Measurements from ENCODE around the gene SLC24A3.

The SLC24A3 gene

DNA sequence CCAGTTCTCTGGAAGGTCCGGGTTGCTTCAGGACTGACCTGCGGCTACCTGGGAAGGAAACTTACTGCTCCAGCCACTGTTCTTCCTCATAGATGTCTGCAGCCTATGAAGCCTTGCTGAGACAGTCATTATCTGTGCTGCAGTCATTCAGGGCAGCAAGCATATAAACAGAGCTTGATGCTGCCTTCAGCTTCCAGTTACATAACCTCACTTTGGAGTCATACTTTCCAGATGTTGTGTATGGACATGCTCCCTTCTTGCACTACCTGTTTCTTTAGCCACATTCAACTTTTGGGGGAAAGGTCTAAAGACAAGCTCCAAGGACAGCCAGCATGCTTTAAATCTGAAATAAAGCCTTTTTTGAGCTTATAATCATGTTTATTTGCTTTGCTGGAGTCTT is 98.1 kb downstream of the SLC24A3 start:
- DNase-seq, result no peak

DNA sequence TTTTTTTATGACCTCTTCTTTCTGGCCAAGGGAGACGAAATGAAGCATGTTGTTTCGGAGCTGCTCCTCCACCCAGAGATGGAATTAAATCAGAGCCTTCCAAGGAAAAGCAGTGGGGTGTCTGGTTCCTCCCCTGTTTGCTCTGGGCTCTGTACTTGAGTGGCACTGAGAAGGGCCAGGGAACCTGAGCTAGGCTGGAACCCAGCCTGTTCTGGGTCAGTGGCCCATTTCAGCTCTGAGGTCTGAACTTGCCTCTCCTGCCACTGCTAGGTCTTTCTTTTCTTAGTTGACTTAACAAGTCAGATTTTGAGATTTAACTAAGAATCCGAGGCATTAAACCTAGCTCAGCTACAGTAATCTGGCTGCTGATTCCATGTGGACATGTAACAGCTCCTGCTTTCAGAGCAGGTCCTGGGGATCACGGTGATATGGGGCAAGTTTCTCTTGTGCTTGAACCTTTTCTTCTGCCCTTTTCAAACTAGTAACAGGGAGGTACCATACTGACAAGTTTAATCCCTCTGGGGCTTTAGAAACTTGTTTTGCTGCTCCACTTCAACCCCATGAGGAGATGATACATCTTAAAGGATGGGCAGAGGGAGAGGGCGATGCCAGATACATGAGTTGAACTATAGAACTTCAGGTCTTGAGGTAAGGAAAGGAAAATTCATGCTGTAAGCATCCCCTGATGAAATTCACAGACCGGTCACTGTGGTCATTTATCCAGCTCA is 101.1 kb downstream of the SLC24A3 start:
- no peak for DNase-seq

DNA sequence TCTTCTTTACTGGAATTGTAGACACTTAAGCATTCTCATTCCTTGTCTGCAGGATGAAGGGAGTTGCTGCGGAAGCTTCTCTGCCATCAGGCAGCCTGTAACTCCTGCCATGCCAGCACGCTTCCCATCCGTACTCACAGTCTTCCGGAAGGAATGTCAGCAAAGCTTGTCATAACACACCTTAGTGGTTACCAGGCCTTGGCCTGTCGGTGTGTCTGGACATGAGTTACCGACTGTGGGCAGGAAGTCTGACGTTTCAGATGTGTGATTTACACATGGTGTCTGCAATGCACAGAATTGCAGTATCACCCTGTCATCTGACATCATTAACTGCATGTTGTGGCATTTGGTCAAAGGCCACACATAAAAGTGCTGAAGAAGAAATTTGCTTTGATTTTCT is 102.2 kb downstream of the SLC24A3 start:
- no peak for DNase-seq

DNA sequence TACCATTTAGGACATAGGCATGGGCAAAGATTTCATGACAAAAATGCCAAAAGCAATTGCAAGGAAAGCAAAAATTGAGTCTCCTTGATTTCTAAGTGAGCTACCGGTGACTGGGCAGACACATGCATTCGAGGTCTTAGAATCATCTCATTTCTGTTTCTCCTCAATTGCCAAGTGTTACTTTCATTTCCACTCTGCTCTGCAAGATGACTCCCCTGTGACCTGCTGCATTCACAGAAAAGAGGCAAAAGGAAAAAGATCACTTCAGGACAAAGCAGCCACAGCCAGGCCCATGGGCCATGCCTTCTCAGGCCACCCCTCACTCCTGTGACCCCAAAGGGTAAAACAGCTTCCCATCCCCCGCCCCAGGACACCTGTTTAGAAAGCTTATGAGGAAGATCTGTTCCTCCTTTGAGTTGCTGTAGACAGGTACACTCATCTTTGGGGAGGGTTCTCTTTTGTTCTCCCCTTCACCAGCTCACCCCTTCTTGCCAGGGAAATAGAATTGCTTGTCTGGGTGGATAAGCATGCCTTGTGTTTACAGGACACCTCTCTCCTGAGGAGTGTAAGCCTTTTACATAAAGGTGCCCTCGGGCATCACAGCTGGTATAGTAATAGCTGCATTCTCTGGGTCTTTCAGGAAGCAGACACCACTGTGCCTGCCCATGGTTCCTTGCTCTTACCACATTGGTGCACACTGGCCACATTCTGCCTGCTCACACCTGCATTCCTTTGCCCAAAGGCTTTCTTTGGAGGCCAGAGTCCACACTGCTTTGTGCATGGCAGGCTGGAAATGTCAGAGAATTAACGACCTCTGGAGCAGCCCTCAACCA is 105.0 kb downstream of the SLC24A3 start:
- DNase-seq, result no peak

DNA sequence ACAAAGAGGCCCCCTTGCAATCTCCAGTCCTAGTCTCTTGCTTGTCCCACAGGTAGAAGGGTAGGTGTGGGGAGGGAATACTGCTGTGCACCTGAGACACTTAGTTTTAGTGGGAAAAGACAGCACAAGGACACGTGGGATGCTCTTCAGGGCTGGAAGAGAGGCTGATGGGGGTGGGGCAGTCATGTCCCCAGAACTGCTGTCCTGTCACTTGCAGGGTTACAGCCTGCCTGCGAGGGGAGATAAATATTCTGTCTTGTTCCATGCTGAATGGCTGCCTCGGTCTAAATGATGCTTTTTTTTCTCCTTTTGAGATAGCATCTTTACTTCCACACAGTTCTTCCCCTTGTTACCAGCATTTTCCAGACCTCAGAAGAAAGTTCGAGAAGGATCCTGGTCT is 106.2 kb downstream of the SLC24A3 start:
- no peak for DNase-seq

DNA sequence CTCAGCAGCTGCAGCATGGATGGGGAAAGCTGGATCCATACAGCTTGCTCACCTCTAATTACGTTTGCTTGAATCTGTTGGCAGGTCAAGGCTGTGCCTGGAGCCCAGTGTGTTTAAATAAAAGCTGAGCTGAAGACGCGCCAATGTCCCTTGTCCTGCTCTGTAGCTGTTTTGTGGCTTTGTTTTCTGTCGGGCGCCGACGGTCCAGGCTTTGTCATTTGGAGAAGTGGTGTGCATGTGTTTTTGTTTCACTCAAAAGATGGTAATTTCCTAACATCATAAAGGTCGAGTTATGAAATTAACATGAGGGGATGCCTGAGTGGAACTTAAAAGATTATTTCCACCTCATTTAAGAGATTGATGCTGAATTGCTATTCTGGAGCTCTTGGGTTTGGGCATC is 107.6 kb downstream of the SLC24A3 start:
- no peak for DNase-seq

DNA sequence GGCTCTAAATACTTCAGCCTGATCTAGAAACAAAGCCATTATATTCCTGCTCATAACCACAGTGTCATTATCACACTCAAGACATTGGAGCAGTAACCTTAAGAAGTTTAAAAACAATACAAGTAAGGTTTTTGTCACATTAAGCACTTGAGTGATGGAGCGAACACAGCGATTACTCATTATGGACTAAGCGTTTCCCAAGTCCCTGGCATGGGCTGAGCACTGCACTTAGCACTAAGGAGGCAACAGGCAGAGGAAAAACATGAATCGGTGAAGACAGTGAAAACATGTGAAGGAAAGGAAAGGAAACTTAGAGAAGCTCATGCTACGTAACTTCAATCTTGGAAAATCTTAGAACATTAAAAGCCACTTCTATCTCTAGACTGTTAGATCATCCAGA is 108.7 kb downstream of the SLC24A3 start:
- no peak for DNase-seq

DNA sequence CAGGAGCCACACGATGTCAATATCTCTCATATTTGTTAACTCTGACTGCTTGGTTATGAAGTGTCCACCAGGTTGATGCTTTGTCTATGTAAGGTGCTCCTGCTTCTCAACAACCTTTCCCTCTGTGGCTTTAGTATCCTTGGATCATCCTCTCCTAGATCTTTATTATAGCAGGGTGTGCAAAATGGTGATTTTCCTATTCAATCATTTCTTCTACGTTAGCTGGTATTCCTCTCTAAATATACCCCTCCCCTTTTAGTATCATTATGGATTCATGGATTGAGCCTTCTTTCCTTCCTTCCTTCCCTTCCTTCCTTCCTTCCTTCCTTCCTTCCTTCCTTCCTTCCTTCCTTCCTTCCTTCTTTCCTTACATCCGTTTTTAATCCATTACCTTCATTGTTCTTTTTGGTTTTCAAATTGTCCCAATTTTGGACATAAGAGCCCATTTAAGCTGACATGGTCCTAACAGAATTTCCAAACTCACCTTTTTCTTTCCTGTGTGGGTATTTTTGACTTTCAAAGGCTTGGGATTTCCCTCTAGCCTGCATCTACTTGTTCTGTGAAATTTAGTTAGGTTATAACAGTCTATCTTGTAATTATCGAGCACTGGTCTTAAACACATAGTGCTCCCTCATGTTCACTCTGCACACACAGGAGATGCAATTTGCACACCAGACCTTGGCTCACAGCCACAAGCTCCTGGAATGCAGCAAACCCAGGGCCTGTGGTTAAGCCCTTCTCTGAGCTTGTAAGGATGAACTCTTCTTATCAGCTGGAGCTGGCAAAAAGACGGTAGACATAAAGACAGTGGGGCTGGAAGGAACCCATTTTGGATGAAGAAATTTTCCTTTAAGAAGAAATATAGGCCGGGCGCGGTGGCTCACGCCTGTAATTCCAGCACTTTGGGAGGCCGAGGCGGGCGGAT is 109.9 kb downstream of the SLC24A3 start:
- no peak for DNase-seq

DNA sequence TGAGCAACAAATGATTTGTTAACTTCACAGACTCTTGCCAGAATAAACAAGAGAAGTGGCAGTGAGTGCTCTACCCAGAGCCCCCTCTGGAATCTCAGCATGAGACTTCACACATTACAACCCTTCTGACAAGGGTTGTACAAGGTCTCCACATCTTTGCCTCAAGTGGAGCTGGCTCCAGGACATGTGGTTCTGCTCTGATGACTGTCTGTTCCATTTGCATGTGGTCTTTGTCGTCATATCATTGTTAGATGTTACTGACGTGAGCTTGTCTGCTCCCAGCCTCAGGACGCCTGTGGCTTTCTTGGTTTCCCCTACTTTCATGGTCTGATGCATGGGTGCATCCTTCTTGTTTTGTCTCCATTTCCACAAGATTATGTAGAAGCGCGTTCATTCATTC is 115.0 kb downstream of the SLC24A3 start:
- no peak for DNase-seq

DNA sequence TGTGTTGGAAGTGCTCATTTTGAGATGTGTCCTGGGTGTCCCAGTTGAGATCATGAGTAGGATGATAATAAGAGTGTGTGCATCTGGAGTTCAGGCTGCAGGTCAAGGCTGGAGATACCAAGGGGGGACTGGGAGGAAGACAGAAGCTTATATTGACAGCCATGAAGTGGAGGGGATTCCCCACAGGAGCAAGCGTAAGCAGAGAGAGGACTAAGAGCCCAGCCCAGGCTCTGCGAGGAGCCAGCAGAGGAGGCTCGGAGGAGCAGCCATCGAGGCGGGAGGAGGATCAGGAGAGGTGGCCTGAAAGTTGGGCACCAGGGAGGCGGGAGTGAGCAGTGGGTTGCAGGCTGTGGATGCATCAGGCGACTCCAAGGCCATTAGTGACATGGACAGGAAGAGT is 116.2 kb downstream of the SLC24A3 start:
- DNase-seq, result no peak

DNA sequence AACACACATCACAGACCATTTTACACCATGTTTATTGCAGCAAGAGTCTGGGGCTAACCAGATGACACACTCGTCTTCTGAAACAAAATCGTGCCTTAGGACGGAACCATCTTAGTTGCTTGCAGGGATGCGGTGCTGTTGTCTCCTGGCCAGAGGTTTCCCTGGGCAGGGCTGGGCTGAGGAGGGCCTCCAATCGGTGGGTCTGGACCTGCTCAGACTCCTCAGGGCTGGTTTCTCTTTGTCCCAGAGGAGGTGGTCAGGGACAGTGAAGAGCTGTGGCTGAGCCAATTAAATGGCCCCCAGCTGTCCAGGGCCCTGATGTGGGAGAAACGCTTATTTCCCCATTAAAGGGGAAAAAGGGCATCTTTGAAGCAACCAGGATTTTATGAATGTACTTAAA is 117.6 kb downstream of the SLC24A3 start:
- DNase-seq, result no peak

DNA sequence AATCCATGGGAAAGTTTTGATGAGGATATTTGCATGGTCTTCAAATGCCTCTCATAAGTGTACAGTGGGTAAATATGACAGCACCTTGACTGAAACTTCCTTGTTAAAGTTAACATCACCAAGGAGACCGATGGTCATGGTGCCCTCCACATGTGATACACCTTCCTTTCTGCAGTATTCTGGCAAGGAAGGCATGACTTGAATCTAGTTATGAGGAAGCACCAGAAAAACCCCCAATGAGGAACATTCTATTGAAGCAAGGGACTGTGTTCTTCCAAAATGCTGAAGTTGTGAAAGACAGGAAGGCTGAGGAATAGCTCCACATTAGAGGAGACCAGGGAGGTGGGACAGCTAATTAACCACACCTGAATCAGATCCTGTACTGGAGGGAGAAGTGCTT is 118.3 kb downstream of the SLC24A3 start:
- no peak for DNase-seq

DNA sequence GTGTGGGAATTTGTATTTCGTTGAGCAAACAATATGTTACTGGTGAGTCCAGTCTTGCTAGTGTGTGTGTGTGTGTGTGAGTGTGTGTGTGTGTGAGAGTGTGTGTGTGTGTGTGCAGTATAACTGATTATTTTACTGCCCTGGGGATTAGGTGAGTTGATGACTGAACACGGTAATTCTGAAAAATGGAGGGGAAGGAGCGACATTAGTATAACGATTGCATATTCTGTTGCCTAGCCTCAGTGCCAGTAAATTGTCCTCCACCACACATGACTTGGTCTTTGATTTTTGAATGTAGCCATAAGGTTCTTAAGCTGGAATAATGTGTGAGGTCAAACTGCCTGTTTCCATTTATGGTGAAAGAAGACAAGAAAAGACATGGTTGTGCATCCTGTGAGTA is 121.1 kb downstream of the SLC24A3 start:
- no peak for DNase-seq

DNA sequence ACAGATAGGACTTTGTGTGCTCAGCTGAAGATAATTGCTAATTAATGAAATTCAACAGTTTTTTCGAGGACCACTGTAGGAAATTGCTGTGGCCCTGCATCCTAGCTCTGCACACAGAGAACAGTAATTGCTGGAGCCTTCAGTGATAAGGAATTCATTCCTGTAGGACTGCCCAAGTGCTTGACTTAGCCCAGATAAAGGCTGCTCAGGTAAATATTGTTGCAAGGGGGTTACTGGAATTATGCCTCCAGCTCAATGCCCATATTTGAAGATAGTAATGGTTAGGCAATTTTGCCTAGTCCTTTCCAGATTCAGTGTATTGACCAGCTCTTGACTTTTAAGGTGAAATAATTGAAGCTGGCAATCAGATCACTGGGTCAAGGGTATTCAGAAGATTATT is 122.9 kb downstream of the SLC24A3 start:
- no peak for DNase-seq

DNA sequence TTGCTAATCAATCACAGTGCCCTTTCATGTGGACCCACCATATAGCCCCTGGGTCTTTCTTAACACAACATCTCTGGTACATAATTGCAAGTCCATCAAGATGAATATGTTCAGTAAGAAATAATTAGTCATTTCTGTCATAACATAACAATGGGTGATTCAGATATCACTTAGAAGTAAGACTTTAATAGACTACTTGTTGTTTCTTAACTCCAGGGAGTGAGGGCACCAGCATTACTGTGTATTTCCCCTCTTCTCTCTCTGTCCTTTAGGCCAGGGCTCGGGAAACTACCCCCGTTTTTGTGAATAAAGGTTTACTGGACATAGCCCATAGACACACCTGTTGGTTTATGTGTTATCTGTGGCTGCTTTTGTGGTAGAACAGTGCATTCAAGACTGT is 123.5 kb downstream of the SLC24A3 start:
- no peak for DNase-seq

DNA sequence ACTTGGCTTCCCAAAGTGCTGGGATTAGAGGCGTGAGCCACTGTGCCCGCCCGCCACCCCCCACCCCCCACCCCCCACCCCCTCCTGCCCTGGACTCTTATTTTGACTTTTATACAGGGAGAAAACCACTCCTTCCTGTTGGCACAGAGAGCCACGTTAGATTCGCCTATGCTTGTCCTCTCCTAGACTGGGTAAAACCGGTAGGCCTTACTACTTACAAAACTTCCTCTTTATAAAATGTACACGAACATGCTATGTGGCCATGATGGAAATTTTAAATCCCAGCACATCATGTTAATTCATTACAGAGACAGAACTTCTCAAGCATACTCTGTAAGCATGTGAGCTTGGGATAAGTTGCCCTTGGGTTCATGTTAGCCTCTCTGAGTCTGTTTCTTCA is 124.2 kb downstream of the SLC24A3 start:
- DNase-seq, result no peak

DNA sequence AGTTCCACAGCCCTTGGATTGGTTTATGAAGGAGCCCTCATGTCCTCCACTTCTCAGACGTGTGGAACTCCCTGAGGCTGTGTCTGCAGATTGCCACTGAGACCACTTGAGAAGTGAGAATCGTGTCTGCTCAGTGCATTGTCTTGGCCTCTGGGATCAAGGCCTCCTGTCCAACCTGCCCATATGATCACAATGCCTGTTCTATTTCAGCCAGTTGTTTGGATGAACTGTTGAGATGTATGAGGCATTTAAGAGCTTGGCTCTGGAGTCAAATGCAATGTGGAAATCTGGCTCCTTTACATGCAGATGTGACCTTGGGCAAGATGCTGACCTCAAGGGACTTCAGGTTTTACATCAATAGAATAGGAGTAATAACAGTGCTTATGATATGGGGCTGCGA is 125.9 kb downstream of the SLC24A3 start:
- no peak for DNase-seq

DNA sequence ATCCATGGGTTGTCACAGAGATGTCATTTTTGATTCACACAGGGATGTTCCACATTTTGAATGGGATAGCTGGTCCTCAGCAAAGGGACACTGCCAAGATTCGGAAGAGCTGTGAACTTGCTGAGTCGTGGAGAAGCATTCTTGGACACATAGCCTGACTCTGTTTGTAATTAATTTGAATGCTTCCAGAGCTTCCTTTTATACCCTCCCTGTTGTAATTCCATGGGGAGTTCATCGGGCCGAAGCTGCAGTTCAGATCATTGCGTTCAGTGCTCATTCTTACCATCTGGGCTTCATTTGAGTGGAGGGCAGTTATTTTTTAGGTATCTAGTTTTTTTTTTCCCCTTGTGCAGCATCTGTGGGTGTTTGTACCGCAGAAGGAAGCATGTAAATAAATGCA is 126.5 kb downstream of the SLC24A3 start:
- no peak for DNase-seq

DNA sequence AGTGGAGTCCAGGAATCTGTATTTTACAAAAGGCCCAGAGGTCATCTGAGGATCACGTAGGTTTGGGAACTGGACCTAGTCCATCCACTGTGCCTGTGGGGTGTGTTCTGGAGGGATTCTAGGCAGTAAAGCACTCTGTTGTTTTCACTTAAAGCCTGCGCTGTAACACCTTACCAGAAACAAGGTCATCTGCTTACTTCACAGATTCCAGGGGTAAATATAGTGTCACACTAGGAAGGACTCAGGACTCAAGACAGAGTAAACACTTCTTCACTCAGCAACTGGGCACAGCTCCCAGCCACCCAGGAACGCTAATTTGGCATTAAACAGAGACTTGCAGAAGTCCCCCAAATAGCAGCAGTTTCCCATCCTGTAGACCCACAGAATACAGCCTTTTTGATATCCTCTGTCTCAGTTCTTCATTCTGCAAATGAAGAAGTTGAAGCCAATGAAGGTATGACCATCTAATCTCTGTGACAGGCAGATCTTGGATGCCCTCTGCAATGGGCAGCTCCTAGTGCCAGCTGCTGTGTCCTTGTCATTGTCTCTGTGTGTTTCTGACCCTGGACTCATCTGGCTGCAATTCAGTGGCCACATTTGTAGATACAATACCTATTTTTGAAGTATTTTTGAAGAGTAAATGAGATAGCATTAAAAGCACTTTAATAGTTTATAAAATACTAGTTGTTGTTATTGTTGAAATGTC is 129.1 kb downstream of the SLC24A3 start:
- no peak for DNase-seq

DNA sequence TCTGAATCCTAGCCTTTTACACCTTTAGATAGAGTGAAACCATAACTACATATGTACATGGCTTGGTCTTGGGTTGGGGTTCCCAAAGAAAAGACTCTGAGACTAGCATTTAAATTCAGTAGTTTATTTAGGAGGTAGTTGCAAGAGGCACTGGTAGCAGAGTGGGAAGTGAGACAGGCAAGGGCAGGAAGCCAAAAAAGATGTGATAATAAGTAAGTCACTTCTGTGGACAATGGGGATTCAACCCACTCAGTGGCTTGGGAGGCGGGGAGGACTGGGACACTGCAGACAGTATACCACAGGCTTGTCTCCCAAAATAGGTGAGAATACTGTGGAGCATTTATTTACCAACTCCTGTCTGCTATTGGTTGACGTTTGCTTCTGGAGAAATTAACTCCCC is 131.9 kb downstream of the SLC24A3 start:
- DNase-seq, result no peak

DNA sequence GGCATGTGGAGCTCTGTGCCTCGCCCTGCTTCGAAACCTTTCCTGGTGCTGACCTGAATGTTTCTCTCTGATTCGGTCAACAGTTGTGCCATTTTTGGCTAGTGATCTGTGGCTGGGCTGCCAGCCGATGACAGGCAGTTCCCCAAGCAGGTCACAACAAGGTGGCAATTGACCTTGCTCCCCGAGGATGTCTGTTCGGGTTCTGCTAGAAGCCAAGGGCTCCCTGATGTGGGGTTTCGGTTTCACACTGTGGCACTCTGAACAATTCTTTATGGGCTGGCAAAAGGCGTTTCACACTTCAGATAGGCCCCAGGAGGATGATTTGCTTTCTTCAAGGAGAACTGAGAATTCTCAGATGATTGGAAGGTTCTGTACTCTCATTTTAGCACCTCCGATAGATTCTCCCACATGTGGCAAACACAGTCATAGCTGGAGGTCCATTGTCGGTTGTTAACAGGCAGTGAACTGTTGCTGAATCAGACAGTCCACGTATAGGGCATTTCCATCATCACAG is 135.6 kb downstream of the SLC24A3 start:
- no peak for DNase-seq

DNA sequence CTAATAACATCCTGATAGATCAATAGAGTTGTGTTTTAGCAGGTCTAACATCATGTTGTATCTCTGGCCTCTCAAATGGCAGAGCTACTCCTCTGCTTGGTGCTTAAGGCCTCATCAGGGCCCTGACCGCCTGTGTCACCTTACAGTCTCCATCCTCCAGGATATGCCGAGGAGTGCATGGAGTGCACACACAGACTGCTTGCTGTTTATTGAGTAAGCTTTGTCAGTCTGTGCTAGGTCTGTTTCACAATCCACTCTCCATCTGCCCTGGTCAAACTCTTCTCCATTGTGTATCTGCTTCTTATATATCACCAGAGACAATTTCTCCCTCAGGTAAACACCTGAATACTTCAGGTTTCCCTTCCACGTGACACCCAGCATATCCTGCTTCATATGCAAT is 136.1 kb downstream of the SLC24A3 start:
- DNase-seq, result no peak

DNA sequence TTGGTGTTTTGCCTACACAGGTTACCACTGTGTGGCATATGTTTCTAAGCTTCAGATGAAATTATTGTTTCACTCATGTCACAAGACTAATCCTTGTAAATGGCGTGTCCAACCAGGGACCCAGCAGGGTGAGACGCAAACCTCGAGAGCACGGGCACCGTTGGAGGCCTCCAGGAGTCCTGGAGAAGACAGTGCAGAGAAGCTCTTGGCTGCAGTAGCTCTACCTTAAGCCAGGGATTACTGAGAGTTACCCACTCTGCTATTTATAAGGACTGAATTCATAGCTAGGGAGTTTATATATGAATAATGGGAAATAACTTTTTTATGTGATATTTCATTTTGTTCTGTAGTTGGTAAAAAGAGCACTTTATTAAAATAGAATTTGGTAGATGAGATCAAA is 137.4 kb downstream of the SLC24A3 start:
- DNase-seq, result no peak
